B cell (primary cell): Measurements from ENCODE around the gene PCSK4. TPM values are rescaled to one million over a fixed set of nuclear protein-coding genes. Genes with fewer than 3 reads are reported as not detected.

Experiments
- ATAC-seq: fragments of 200-7000 bp; cut with Tn5 transposase; one replicate; pipeline ENCODE4 v1.10.0; 2021; ENCODE audit warnings: low read depth, mild to moderate bottlenecking, moderate number of reproducible peaks, moderate library complexity
- CTCF ChIA-PET: fragments of 350-600 bp; sonication (Branson Sonifier 250); formaldehyde crosslinking; loops from one replicate; lab custom pipeline; 2021; ENCODE audit warnings: antibody characterized with exemption, inconsistent platforms; lab: Charles Lee
- POLR2A ChIA-PET: fragments of 350-600 bp; sonication (Branson Sonifier 250); formaldehyde crosslinking; loops from one replicate; lab custom pipeline; 2021; ENCODE audit warnings: antibody characterized with exemption; lab: Charles Lee
- DNase-seq: peaks from one replicate; pipeline ENCODE4 v3.0.0; 2013
- H2AFZ ChIP-seq: 2 replicates; pipeline ENCODE4 v1.6.1; 2012; ENCODE audit warnings: mild to moderate bottlenecking, low read depth, low read length; ENCODE audit not compliant: insufficient read depth, poor library complexity, severe bottlenecking
- H3K27ac ChIP-seq, 2 donors: 1 replicate in 1 of 2; 2 replicates in 1 of 2; pipeline ENCODE4 v1.5.1; 2012 to 2013; ENCODE audit warnings: low read length in 2 of 2, mild to moderate bottlenecking in 2 of 2, moderate library complexity in 1 of 2
- H3K27me3 ChIP-seq, 4 experiments: fragments of 200-600 bp in 1 of 4; sonication (generic) in 1 of 4; replicated peaks in 1 of 4; 1 replicate in 2 of 4; 2 replicates in 2 of 4; pipeline versions ENCODE4 v1.6.1 to v1.7.0; 2013 to 2016; ENCODE audit warnings: low read length in 3 of 4, mild to moderate bottlenecking in 2 of 4, mixed read lengths in 1 of 4, moderate library complexity in 1 of 4; ENCODE audit not compliant: insufficient read depth in 4 of 4, control insufficient read depth in 3 of 4; ENCODE audit errors: control extremely low read depth in 1 of 4
- H3K36me3 ChIP-seq, 2 experiments: replicated peaks in 1 of 2; 1 replicate in 1 of 2; 2 replicates in 1 of 2; pipeline versions ENCODE4 v1.6.1 to v1.7.1; 2013; ENCODE audit warnings: low read length in 1 of 2; ENCODE audit not compliant: insufficient read depth in 2 of 2, control insufficient read depth in 1 of 2; ENCODE audit errors: control extremely low read depth in 1 of 2, extremely low read depth in 1 of 2
- H3K4me1 ChIP-seq, 2 donors: fragments of 200-600 bp in 1 of 2; sonication (generic) in 1 of 2; 1 replicate in 1 of 2; 2 replicates in 1 of 2; pipeline versions ENCODE4 v1.5.1 to v1.6.1; 2013 to 2017; ENCODE audit warnings: low read length in 2 of 2; ENCODE audit not compliant: control insufficient read depth in 2 of 2, insufficient read depth in 2 of 2
- H3K4me2 ChIP-seq: replicated peaks from 2 replicates; pipeline ENCODE3; 2012; ENCODE audit warnings: mild to moderate bottlenecking, low read depth, low read length; ENCODE audit not compliant: poor library complexity, severe bottlenecking
- H3K4me3 ChIP-seq, 5 experiments: fragments of 200-600 bp in 1 of 5; sonication (generic) in 1 of 5; 1 replicate in 3 of 5; 2 replicates in 2 of 5; pipeline versions ENCODE4 v1.5.1 to v1.7.0; 2011 to 2016; ENCODE audit warnings: low read length in 4 of 5, mild to moderate bottlenecking in 4 of 5, low read depth in 2 of 5, control low read depth in 1 of 5, moderate library complexity in 1 of 5; ENCODE audit not compliant: insufficient read depth in 1 of 5; ENCODE audit errors: control extremely low read depth in 1 of 5, extremely low read depth in 1 of 5
- H3K79me2 ChIP-seq: fragments of 200-600 bp; sonication (generic); one replicate; pipeline ENCODE4 v1.6.0; 2016; ENCODE audit warnings: low read length; ENCODE audit not compliant: control insufficient read depth, insufficient read depth
- H3K9ac ChIP-seq: fragments of 200-600 bp; sonication (generic); 2 replicates; pipeline ENCODE4 v1.6.1; 2017; ENCODE audit warnings: mild to moderate bottlenecking, low read length, moderate library complexity
- H3K9me3 ChIP-seq, 3 donors: one replicate each; pipeline versions ENCODE4 v1.6.1 to v1.7.1; 2013; ENCODE audit warnings: low read length in 2 of 3; ENCODE audit not compliant: control insufficient read depth in 2 of 3, insufficient read depth in 1 of 3; ENCODE audit errors: control extremely low read depth in 1 of 3
- H4K20me1 ChIP-seq: 2 replicates; pipeline ENCODE4 v1.6.0; 2012; ENCODE audit warnings: mild to moderate bottlenecking, low read length; ENCODE audit not compliant: insufficient read depth, control insufficient read depth, poor library complexity, severe bottlenecking
- H3K27ac Mint-ChIP-seq: one replicate; pipeline ENCODE4 v1.8.0; 2021; ENCODE audit warnings: mixed read lengths
- H3K27me3 Mint-ChIP-seq: one replicate; pipeline ENCODE4 v1.8.0; 2021; ENCODE audit warnings: mixed read lengths
- H3K4me1 Mint-ChIP-seq: one replicate; pipeline ENCODE4 v1.8.0; 2021; ENCODE audit warnings: mixed read lengths
- H3K4me3 Mint-ChIP-seq: one replicate; pipeline ENCODE4 v1.8.0; 2021; ENCODE audit warnings: mixed read lengths
- H3K9me3 Mint-ChIP-seq: one replicate; pipeline ENCODE4 v1.8.0; 2022; ENCODE audit warnings: mixed read lengths; ENCODE audit not compliant: insufficient read depth
- EZH2 ChIP-seq: IDR thresholded peaks from 2 replicates; pipeline ENCODE4 v1.6.1; 2012; ENCODE audit warnings: borderline replicate concordance, low read depth, mild to moderate bottlenecking, moderate library complexity, low read length; ENCODE audit not compliant: insufficient read depth, poor library complexity, severe bottlenecking
- WGBS: methylation state at CpG from one replicate; pipeline ENCODE4 v1.1.5; 2013; ENCODE audit warnings: missing lambda C conversion rate; ENCODE audit not compliant: insufficient coverage; 5-methylcytosine and 5-hydroxymethylcytosine counted together
- intact Hi-C: fragments of 100-400 bp; cut with micrococcal nuclease; formaldehyde crosslinking; loops from one replicate; pipeline ENCODE4 v1.10.0; 2022
- polyA plus RNA-seq: library from polyadenylated mRNA; depleted of rRNA; stranded (reverse); fragments of >200 nt; gene quantifications from 2 replicates; pipeline ENCODE4 v1.2.3, GENCODE V29; 2012
- total RNA-seq, 2 donors: library from RNA; stranded (reverse); fragments of 120-200 nt in 1 of 2; gene quantifications; 1 replicate in 1 of 2; 2 replicates in 1 of 2; pipeline versions ENCODE4 v1.2.3 to v1.2.4, GENCODE V29; 2013 to 2022
- TF ChIP-seq, protein P1 (sequence below): fragments of 200-600 bp; IDR thresholded peaks from one replicate; pipeline ENCODE4 v1.8.0; 2022; ENCODE audit warnings: antibody characterized with exemption, mild to moderate bottlenecking

The PCSK4 gene
- total and polyA plus RNA-seq, 2 donors (not counting 1 experiment from before 2014, with no cell fraction given) = 1.1 to 1.3 TPM

GRCh38 chr19:1455002-1455335 is 35.2 kb downstream of the PCSK4 start:
- H3K27me3 Mint-ChIP-seq = peaks cover 37% of the 10 kb centered on the region
- Histone ChIP-seq H4K20me1 (peaks cover 7% of the 10 kb centered on the region), H3K27me3 (peaks cover 0 to 74% (median 45%) of the 10 kb centered on the region in 4 experiments), H3K4me3 (peak overlapping the region in 3 of 5 experiments; percentile 12 to 29 (median 15)), H3K9me3 (peaks cover 0 to 40% (median 0%) of the 10 kb centered on the region in 3 donors), H3K36me3 (no peaks in the 10 kb centered on the region), H3K4me2 (peak overlapping the region; percentile 80), H3K27ac (no peak overlapping the region), H2AFZ (no peak overlapping the region), H3K9ac (peak overlapping the region; percentile 54), H3K4me1 (peaks cover 38 to 39% of the 10 kb centered on the region in 2 donors), H3K79me2 (no peaks in the 10 kb centered on the region)
- ChIA-PET POLR2A (interaction anchor here (0.6 to 1.0 kb wide), 3 partner anchors 21 to 398 kb away, joined by 5 to 10 read pairs (median 7); partner anchors contain the start of gene REEP6), CTCF (interaction anchor here (0.5 to 2.8 kb wide), 3 partner anchors 10 to 420 kb away, joined by 3 to 11 read pairs (median 5); no protein-coding TSS in a partner anchor)
- H3K27ac Mint-ChIP-seq = no peak overlapping the region
- TF ChIP-seq, protein P1, sequence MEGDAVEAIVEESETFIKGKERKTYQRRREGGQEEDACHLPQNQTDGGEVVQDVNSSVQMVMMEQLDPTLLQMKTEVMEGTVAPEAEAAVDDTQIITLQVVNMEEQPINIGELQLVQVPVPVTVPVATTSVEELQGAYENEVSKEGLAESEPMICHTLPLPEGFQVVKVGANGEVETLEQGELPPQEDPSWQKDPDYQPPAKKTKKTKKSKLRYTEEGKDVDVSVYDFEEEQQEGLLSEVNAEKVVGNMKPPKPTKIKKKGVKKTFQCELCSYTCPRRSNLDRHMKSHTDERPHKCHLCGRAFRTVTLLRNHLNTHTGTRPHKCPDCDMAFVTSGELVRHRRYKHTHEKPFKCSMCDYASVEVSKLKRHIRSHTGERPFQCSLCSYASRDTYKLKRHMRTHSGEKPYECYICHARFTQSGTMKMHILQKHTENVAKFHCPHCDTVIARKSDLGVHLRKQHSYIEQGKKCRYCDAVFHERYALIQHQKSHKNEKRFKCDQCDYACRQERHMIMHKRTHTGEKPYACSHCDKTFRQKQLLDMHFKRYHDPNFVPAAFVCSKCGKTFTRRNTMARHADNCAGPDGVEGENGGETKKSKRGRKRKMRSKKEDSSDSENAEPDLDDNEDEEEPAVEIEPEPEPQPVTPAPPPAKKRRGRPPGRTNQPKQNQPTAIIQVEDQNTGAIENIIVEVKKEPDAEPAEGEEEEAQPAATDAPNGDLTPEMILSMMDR = no peak
- TF ChIP-seq EZH2 = no peak
- DNase-seq (peak; percentile 67), ATAC-seq (peak; percentile 34)
- H3K9me3 Mint-ChIP-seq = no peaks in the 10 kb centered on the region
- intact Hi-C loops = loop anchor here (2.0 kb wide), 1 partner anchor 36 kb away; the partner anchor contains the start of genes PCSK4 and REEP6
- under 1% methylated on average over 14 of the region's 22 CpGs for WGBS
- peak overlapping the region; percentile 68 for H3K4me3 Mint-ChIP-seq
- H3K4me1 Mint-ChIP-seq = peaks cover 24% of the 10 kb centered on the region
